DND-41 (cell line): Measurements from ENCODE around the gene PTPRG.

ENCODE experiments used
- CTCF ChIP-seq: IDR thresholded peaks from 2 replicates; pipeline ENCODE4 v1.5.1; 2012; ENCODE audit warnings: borderline replicate concordance, low read length, moderate library complexity, mild to moderate bottlenecking; ENCODE audit not compliant: poor library complexity, severe bottlenecking; ENCODE audit errors: extremely low read depth
- EZH2 ChIP-seq: IDR thresholded peaks from 3 replicates; pipeline ENCODE4 v1.6.1; 2012; ENCODE audit warnings: borderline replicate concordance, low read depth, mild to moderate bottlenecking, moderate library complexity, low read length, inconsistent platforms; ENCODE audit not compliant: severe bottlenecking

DNA sequence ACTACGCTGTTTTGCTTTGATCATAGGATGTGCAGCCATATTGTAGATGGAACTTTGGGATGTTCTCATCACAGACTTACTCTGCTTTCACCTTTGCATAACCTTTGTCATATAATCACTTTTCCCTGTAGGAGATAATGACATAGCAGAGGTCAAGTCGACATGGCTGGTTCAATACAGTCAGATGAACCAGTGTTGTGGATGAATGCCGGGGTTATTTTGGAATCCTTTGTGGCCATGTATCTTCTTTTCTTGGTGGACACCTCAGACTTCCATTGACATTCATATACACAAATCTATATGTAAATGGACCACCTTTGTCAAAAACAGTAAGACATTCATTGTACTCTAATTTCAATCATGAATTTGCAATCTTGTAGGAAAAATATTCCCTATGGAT is 180.2 kb downstream of the PTPRG start:
- TF ChIP-seq EZH2, result no peak
- TF ChIP-seq CTCF, result no peak
